SK-N-MC (cell line): ENCODE results near the gene SRRM1.
A peak's percentile ranks its signal among the peaks of the same experiment; 100 is the strongest.

Experiments used
- DNase-seq: peaks from one replicate; pipeline ENCODE4 v3.0.0-alpha.2; 2011; ENCODE audit warnings: low read depth, low spot score
- H3K27ac ChIP-seq: fragments of 200-600 bp; sonication (generic); 2 replicates; pipeline ENCODE4 v1.5.1; 2016; ENCODE audit warnings: mixed run types
- H3K36me3 ChIP-seq: fragments of 200-600 bp; sonication (generic); 2 replicates; pipeline ENCODE4 v1.6.1; 2017; ENCODE audit warnings: antibody characterized with exemption, low read length, mixed read lengths; ENCODE audit not compliant: insufficient read depth
- H3K4me3 ChIP-seq: fragments of 200-600 bp; sonication (generic); 2 replicates; pipeline ENCODE4 v1.5.1; 2016
- H3K9ac ChIP-seq: fragments of 200-600 bp; sonication (generic); 2 replicates; pipeline ENCODE4 v1.8.0; 2017; ENCODE audit warnings: mixed run types, mixed read lengths; ENCODE audit not compliant: insufficient read length
- H3K9me3 ChIP-seq: fragments of 200-600 bp; sonication (generic); 2 replicates; pipeline ENCODE4 v1.6.1; 2017; ENCODE audit warnings: low read depth, mild to moderate bottlenecking, antibody characterized with exemption, low read length, moderate library complexity, mixed read lengths
- EZH2 ChIP-seq: fragments of 200-600 bp; sonication (generic); IDR thresholded peaks from one replicate; pipeline ENCODE4 v1.6.1; 2017; ENCODE audit warnings: antibody characterized with exemption
- FOXP2 ChIP-seq: optimal IDR thresholded peaks from 2 replicates; pipeline ENCODE3; 2011; ENCODE audit warnings: mild to moderate bottlenecking, moderate library complexity; ENCODE audit not compliant: insufficient read depth; ENCODE audit errors: extremely low read length, control extremely low read depth
- POLR2AphosphoS5 ChIP-seq: IDR thresholded peaks from 2 replicates; pipeline ENCODE4 v1.6.1; 2012; ENCODE audit warnings: mild to moderate bottlenecking, low read depth, low read length, borderline replicate concordance

Gene SRRM1

DNA sequence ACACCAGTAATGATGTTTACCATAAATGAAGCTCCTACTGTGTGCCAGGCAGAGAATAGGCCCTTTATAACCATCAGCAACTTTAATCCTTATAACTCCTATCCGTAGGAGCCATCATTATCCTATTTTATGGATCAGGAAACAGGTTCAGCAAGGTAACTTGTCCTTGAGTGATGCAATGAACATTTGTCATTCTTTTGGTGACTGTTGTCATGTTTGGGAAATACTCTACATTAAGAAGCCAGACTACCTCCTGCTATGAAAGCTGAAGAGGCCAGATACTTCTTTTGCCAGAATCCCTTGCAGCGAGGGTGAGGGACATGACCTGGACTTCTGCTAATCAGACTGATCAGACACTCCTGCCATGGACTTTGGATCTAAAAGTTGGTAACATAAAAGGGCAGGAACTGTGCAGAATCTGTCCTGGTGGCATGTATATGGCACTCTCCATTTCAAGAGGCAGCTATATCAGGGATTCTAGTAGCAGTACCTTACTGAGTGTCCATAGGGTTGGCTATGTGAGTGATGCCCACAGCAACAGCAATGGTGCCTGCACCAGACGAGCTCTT, 33.1 kb upstream of the SRRM1 start:
- no peak overlapping the region for H3K27ac ChIP-seq
- no peaks in the 10 kb centered on the region for H3K36me3 ChIP-seq
- DNase-seq = no peak
- no peak overlapping the region for H3K9ac ChIP-seq
- TF ChIP-seq POLR2AphosphoS5 (no peak), EZH2 (no peak), FOXP2 (no peak)
- H3K4me3 ChIP-seq = no peak overlapping the region
- H3K9me3 ChIP-seq = no peaks in the 10 kb centered on the region

DNA sequence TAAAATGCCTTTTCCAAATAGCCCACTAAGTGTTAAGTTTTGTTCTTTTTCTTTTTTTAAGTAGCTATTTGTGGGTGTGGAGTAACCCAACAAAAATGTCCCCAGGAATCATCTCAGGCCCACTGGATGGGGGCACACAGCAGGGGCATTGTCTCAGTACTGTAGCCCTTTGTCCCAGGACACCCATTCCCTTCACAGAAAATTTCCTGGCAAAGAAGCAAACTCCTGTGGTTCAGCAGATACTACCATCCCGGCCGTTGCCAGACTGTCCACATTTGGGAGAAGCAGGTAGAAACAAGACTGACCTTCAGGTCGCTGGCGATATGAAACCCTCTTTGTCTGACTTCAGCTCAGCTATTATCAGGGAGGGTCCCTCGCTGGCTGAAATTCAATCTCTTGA, 23.7 kb upstream of the SRRM1 start:
- no peaks in the 10 kb centered on the region for H3K36me3 ChIP-seq
- TF ChIP-seq FOXP2 (no peak), EZH2 (no peak), POLR2AphosphoS5 (no peak)
- H3K9ac ChIP-seq = no peak overlapping the region
- H3K9me3 ChIP-seq = no peaks in the 10 kb centered on the region
- H3K4me3 ChIP-seq = no peak overlapping the region
- H3K27ac ChIP-seq = no peak overlapping the region
- no peak for DNase-seq

DNA sequence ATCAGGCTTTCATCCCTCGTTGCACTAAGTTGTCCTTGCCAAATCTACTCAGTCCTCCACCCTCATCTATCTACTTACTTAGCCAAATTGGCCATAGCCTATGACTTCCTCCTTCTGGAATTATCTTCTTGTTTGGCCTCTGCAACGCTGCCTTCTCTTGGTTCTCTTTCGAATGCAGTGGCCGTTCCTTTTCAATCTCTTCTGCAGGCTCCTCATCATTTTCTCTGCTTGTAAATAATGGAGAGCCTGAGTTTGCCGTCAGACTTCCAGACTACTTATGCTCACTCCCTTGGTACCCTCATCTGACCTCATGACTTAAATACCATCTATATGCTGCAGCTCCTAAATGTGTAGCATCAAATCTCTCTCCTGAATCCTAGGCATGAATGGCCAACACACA, 22.4 kb upstream of the SRRM1 start:
- Histone ChIP-seq H3K4me3 (no peak overlapping the region), H3K36me3 (no peaks in the 10 kb centered on the region), H3K27ac (no peak overlapping the region), H3K9ac (no peak overlapping the region), H3K9me3 (no peaks in the 10 kb centered on the region)
- TF ChIP-seq POLR2AphosphoS5 = no peak
- TF ChIP-seq FOXP2 = no peak
- TF ChIP-seq EZH2 = no peak
- no peak for DNase-seq

DNA sequence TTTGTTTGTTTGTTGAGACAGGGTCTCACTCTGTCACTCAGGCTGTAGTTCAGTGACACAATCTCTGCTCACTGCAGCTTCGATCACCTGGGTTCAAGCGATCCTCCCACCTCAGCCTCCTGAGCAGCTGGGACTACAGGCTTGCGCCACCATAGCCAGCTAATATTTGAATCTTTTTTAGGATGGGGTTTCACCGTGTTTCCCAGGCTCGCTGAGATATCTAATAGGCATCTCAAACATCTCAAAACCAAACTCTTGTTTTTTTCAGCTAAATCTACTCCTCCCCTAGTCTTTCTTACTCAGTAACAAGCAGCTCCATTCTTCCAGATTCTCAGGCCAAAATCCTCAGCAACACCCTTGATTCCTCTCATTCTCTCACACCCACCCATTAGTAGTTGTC, 22.0 kb upstream of the SRRM1 start:
- TF ChIP-seq POLR2AphosphoS5 (no peak), FOXP2 (no peak), EZH2 (no peak)

DNA sequence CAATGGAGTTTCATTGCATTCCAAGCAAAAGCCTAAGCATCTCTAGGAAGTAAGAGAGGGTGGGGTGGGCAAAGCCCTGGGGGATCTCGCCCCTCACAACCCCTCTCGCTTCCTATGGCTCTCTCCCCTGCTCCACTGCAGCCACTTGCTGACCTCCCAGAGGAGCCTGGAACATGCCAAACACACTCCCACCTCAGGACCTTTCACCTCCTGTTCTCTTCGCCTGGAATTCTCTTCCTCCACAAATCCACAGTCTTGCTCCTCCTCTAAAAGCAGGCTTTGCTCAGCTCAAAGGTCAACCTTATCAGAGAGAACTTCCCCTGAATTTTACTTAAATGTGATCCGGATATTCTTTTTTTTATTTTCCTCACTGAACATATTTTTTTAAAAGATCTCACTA, 20.9 kb upstream of the SRRM1 start:
- Histone ChIP-seq H3K4me3 (no peak overlapping the region), H3K9me3 (no peaks in the 10 kb centered on the region), H3K9ac (no peak overlapping the region), H3K27ac (no peak overlapping the region), H3K36me3 (no peaks in the 10 kb centered on the region)
- DNase-seq = no peak
- TF ChIP-seq FOXP2 = no peak
- no peak for TF ChIP-seq EZH2
- no peak for TF ChIP-seq POLR2AphosphoS5

More for the DNA sequence above, 22.0 kb upstream of the SRRM1 start:
- H3K9ac ChIP-seq = no peak overlapping the region
- H3K27ac ChIP-seq = no peak overlapping the region
- DNase-seq = no peak
- no peaks in the 10 kb centered on the region for H3K9me3 ChIP-seq
- no peaks in the 10 kb centered on the region for H3K36me3 ChIP-seq
- no peak overlapping the region for H3K4me3 ChIP-seq

DNA sequence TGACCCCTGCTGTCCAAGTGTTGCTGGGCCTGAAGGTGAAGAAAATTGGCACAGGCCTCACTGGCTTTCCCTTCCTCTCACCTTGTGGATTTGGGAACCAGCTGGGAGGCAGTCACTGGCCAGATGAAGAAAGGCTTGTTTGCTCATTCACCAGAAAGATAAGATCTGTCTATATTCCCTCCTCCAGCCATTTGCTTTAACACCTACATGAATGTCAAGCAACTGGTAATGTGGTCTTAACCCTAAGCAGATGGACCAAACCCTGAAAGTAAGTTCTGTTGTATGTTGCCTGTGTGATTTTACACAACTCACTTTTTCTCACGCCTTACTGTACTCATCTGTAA, 10.3 kb upstream of the SRRM1 start:
- no peaks in the 10 kb centered on the region for H3K9me3 ChIP-seq
- no peak overlapping the region for H3K9ac ChIP-seq
- DNase-seq = no peak
- no peak for TF ChIP-seq POLR2AphosphoS5
- no peak for TF ChIP-seq EZH2
- no peak for TF ChIP-seq FOXP2
- H3K27ac ChIP-seq = no peak overlapping the region
- H3K4me3 ChIP-seq = no peak overlapping the region
- H3K36me3 ChIP-seq = no peaks in the 10 kb centered on the region

DNA sequence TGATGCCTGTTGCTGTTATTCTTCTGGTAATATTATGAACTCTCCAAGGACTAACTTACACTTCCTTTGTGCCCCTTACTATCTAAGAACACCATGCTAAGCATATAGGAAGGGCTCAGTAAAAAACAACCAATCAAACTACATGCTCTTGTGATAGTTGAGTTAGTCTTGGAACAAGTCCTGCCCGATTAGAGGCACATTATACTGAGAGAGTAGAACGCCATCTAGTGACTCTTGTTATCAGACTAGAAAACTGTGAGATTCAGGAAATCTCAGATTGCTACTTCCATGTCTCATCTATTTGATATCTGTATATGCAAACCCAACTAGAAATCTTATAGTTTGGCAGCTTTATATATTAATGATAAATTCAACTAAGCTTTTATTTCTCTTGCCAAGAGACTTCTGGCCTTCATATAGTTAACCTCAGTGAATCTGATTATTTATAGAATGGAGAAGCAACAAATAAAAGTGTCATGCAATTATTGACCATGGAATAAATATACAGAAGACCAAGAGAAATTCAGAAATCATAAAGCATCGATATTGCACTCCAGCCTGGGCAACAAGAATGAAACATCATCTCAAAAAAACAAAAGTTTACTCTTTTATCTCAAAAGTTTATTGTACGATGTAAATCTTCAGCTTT, 7.8 kb upstream of the SRRM1 start:
- Histone ChIP-seq H3K27ac (no peak overlapping the region), H3K36me3 (no peaks in the 10 kb centered on the region), H3K9ac (peak overlapping the region; percentile 17), H3K9me3 (no peaks in the 10 kb centered on the region), H3K4me3 (no peak overlapping the region)
- DNase-seq = peak; percentile 69
- TF ChIP-seq FOXP2 (no peak), POLR2AphosphoS5 (no peak), EZH2 (no peak)

DNA sequence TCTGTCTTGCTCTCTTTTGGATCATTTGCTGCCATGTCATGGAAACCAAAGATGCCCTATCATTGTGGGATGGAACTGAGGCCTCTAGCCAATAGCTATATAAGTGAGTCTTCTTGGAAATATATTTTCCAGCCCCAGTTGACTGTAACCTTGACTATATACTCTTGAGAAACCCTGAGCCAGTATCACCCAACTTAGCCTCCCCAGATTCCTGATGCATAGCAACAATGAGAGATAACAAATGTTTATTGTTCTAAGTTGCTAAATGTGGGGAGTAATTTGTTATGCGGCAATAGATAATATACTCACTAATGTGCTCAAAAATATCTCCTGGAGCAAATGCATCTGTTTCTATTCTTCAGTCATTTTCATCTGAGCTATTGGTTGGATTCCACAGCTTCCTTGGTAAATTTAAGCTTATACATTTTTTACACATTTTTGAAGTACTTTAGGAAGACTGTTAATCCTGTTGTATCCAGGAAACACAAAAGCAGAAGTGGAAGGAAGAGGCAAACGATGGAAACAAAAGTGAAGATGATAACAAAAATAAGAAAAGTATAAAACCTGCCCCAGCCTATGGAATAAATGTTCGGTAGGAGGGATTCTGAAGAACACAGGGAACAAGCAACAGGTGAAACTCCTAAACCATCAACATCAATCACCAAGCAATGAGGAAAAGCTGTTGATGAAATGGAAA, 6.3 kb upstream of the SRRM1 start:
- no peak for DNase-seq
- TF ChIP-seq POLR2AphosphoS5 (no peak), FOXP2 (no peak), EZH2 (no peak)
- Histone ChIP-seq H3K36me3 (no peaks in the 10 kb centered on the region), H3K4me3 (no peak overlapping the region), H3K9me3 (no peaks in the 10 kb centered on the region), H3K9ac (peak overlapping the region; percentile 8), H3K27ac (no peak overlapping the region)
